Right lung (tissue), 5 donors: ENCODE data around the gene AREG. TPM values are rescaled to one million over a fixed set of nuclear protein-coding genes. Genes with fewer than 3 reads are reported as not detected.

Source experiments
- DNase-seq, 2 donors: peaks; one replicate each; pipeline ENCODE4 v3.0.0-alpha.2; 2013
- polyA plus RNA-seq, 5 donors: library from polyadenylated mRNA; unstranded; fragments of 120-200 nt; gene quantifications; one replicate each; pipeline versions ENCODE4 v1.2.1 to v1.2.3, GENCODE V29; 2013; ENCODE audit warnings: inconsistent platforms in 1 of 5, low replicate concordance in 1 of 5; ENCODE audit not compliant: insufficient read length in 5 of 5, insufficient read depth in 1 of 5

AREG gene
- polyA plus RNA-seq, 5 donors, result 0.95 to 2.4 (median 1.5) TPM

- peak in 1 of 2 donors; percentile 3 for DNase-seq
These were observed 59.3 kb downstream of the AREG start for GRCh38 chr4:74504212-74504611.

Other genes with a start within 250 kb of the AREG start
- gene EPGN, start 136.7 kb upstream of the AREG start, polyA plus RNA-seq, result under 1 TPM in 3 of 5 donors, not detected in 2; 0.13 to 0.54 (median 0.20) TPM
- under 1 TPM; 0.09 to 0.34 (median 0.23) TPM for gene EREG, start 80.0 kb upstream of the AREG start, polyA plus RNA-seq